ENCODE results near the gene TUBGCP2. TPM values are rescaled to one million over a fixed set of nuclear protein-coding genes. Genes with fewer than 3 reads are reported as not detected.

The TUBGCP2 gene
- total and polyA plus RNA-seq, 9 of the 15 experiments (the other 6 are each of a cell fraction or from before 2014, with no cell fraction given) = 4.3 to 56.6 (median 28.4) TPM

- TF ChIP-seq, protein P1, sequence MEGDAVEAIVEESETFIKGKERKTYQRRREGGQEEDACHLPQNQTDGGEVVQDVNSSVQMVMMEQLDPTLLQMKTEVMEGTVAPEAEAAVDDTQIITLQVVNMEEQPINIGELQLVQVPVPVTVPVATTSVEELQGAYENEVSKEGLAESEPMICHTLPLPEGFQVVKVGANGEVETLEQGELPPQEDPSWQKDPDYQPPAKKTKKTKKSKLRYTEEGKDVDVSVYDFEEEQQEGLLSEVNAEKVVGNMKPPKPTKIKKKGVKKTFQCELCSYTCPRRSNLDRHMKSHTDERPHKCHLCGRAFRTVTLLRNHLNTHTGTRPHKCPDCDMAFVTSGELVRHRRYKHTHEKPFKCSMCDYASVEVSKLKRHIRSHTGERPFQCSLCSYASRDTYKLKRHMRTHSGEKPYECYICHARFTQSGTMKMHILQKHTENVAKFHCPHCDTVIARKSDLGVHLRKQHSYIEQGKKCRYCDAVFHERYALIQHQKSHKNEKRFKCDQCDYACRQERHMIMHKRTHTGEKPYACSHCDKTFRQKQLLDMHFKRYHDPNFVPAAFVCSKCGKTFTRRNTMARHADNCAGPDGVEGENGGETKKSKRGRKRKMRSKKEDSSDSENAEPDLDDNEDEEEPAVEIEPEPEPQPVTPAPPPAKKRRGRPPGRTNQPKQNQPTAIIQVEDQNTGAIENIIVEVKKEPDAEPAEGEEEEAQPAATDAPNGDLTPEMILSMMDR (IDR thresholded peaks at IDR 0.05 in 2 of 3, conservative IDR thresholded peaks at IDR 0.05 in 1 of 3; ENCODE audit: insufficient read depth in 2 of 3, low read depth in 1 of 3, low read length in 3 of 3) = no peak
- TF ChIP-seq RBM22 (IDR thresholded peaks at IDR 0.05; ENCODE audit: low read depth, low read length, poor library complexity, severe bottlenecking) = no peak
- TF ChIP-seq HOXB6 (CRISPR knock-in tag; IDR thresholded peaks at IDR 0.05; ENCODE audit: borderline replicate concordance) = no peak
- no peak for TF ChIP-seq ZBTB12 (CRISPR knock-in tag; IDR thresholded peaks at IDR 0.05)
- no peak for TF ChIP-seq CBX8 (IDR thresholded peaks at IDR 0.05; ENCODE audit: borderline replicate concordance, extremely low read depth, low read depth, low read length, poor library complexity, severe bottlenecking)
- no peak for TF ChIP-seq ZNF24 (IDR thresholded peaks at IDR 0.05)
- TF ChIP-seq BRD4 (IDR thresholded peaks at IDR 0.05) = no peak
- TF ChIP-seq CHD4 (IDR thresholded peaks at IDR 0.05; ENCODE audit: insufficient read depth, insufficient replicate concordance, low read depth, low read length, poor library complexity, severe bottlenecking) = no peak
- no peak for TF ChIP-seq ZNF830 (CRISPR knock-in tag; IDR thresholded peaks at IDR 0.05)
- TF ChIP-seq, protein P2, sequence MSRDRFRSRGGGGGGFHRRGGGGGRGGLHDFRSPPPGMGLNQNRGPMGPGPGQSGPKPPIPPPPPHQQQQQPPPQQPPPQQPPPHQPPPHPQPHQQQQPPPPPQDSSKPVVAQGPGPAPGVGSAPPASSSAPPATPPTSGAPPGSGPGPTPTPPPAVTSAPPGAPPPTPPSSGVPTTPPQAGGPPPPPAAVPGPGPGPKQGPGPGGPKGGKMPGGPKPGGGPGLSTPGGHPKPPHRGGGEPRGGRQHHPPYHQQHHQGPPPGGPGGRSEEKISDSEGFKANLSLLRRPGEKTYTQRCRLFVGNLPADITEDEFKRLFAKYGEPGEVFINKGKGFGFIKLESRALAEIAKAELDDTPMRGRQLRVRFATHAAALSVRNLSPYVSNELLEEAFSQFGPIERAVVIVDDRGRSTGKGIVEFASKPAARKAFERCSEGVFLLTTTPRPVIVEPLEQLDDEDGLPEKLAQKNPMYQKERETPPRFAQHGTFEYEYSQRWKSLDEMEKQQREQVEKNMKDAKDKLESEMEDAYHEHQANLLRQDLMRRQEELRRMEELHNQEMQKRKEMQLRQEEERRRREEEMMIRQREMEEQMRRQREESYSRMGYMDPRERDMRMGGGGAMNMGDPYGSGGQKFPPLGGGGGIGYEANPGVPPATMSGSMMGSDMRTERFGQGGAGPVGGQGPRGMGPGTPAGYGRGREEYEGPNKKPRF (IDR thresholded peaks at IDR 0.05; ENCODE audit: low read depth, low read length) = no peak
Measured at GRCh38 chr10:133294189-133294588, 14.5 kb downstream of the TUBGCP2 start (continued).
